GM23338 (cell line): ENCODE results near the gene EIF4G3. TPM values are rescaled to one million over a fixed set of nuclear protein-coding genes. Genes with fewer than 3 reads are reported as not detected.

Experiments
- ATAC-seq: fragments of 200-7000 bp; cut with Tn5 transposase; 3 replicates; pipeline ENCODE4 v1.9.1; 2020
- DNase-seq: peaks from one replicate; pipeline ENCODE4 v3.0.0-alpha.2; 2015; ENCODE audit warnings: low spot score
- H2AFZ ChIP-seq: fragments of 200-600 bp; sonication (generic); 2 replicates; pipeline ENCODE4 v1.8.0; 2016; ENCODE audit warnings: antibody characterized with exemption, mild to moderate bottlenecking, moderate library complexity
- H3F3A ChIP-seq: fragments of 200-600 bp; sonication (generic); replicated peaks from 2 replicates; pipeline ENCODE4 v1.8.0; 2017; ENCODE audit warnings: antibody characterized with exemption, mixed run types, low read depth
- H3K27ac ChIP-seq: fragments of 200-600 bp; sonication (generic); 2 replicates; pipeline ENCODE4 v1.6.1; 2016; ENCODE audit warnings: low read depth
- H3K27me3 ChIP-seq: fragments of 200-600 bp; sonication (generic); 2 replicates; pipeline ENCODE4 v1.8.0; 2016; ENCODE audit warnings: mild to moderate bottlenecking, mixed run types, moderate library complexity; ENCODE audit not compliant: insufficient read depth
- H3K36me3 ChIP-seq: fragments of 200-600 bp; sonication (generic); 2 replicates; pipeline ENCODE4 v1.8.0; 2016; ENCODE audit warnings: mild to moderate bottlenecking; ENCODE audit not compliant: insufficient read depth
- H3K4me1 ChIP-seq: fragments of 200-600 bp; sonication (generic); 2 replicates; pipeline ENCODE4 v1.8.0; 2016; ENCODE audit warnings: mild to moderate bottlenecking, moderate library complexity; ENCODE audit not compliant: insufficient read depth
- H3K4me2 ChIP-seq: fragments of 200-600 bp; sonication (generic); 2 replicates; pipeline ENCODE4 v1.7.1; 2017; ENCODE audit warnings: mixed run types
- H3K4me3 ChIP-seq: fragments of 200-600 bp; sonication (generic); 2 replicates; pipeline ENCODE4 v1.6.1; 2016; ENCODE audit warnings: mixed run types
- H3K79me2 ChIP-seq: fragments of 200-600 bp; sonication (generic); replicated peaks from 2 replicates; pipeline ENCODE4 v1.8.0; 2017; ENCODE audit warnings: mild to moderate bottlenecking; ENCODE audit not compliant: insufficient read depth
- H3K9me2 ChIP-seq: fragments of 200-600 bp; sonication (generic); 2 replicates; pipeline ENCODE4 v1.8.0; 2017; ENCODE audit not compliant: insufficient read depth
- H4K20me1 ChIP-seq: fragments of 200-600 bp; sonication (generic); replicated peaks from 2 replicates; pipeline ENCODE4 v1.8.0; 2017; ENCODE audit warnings: mild to moderate bottlenecking; ENCODE audit not compliant: insufficient read depth
- H3K27ac Mint-ChIP-seq: 2 replicates; pipeline ENCODE4 v1.8.0; 2020; ENCODE audit warnings: inconsistent platforms, mild to moderate bottlenecking, moderate library complexity, mixed read lengths
- H3K27me3 Mint-ChIP-seq: 3 replicates; pipeline ENCODE4 v1.8.0; 2022; ENCODE audit warnings: low read depth, mild to moderate bottlenecking, moderate library complexity, mixed read lengths, inconsistent platforms; ENCODE audit not compliant: insufficient read depth, poor library complexity
- H3K36me3 Mint-ChIP-seq: 3 replicates; pipeline ENCODE4 v1.8.0; 2021; ENCODE audit warnings: low read depth, mild to moderate bottlenecking, inconsistent platforms, moderate library complexity, mixed read lengths
- H3K4me1 Mint-ChIP-seq: 3 replicates; pipeline ENCODE4 v1.8.0; 2020; ENCODE audit warnings: mild to moderate bottlenecking, inconsistent platforms, mixed read lengths
- H3K4me3 Mint-ChIP-seq: 3 replicates; pipeline ENCODE4 v1.8.0; 2021; ENCODE audit warnings: moderate library complexity, mild to moderate bottlenecking, inconsistent platforms, mixed read lengths
- H3K9me3 Mint-ChIP-seq: 3 replicates; pipeline ENCODE4 v1.8.0; 2020; ENCODE audit warnings: moderate library complexity, mild to moderate bottlenecking, inconsistent platforms, mixed read lengths
- CREB1 ChIP-seq: fragments of 250-450 bp; sonication (Bioruptor Pico); IDR thresholded peaks from 2 replicates; pipeline ENCODE4 v1.5.0; 2020; ENCODE audit warnings: low read depth, mild to moderate bottlenecking, moderate library complexity
- EZH2 ChIP-seq: fragments of 200-600 bp; sonication (generic); IDR thresholded peaks from one replicate; pipeline ENCODE4 v1.8.0; 2017; ENCODE audit warnings: antibody characterized with exemption, mild to moderate bottlenecking, low read depth; ENCODE audit not compliant: unreplicated experiment
- EZH2phosphoT487 ChIP-seq: fragments of 200-600 bp; sonication (generic); IDR thresholded peaks from one replicate; pipeline ENCODE4 v1.8.1; 2018; ENCODE audit warnings: antibody characterized with exemption; ENCODE audit not compliant: unreplicated experiment
- JUNB ChIP-seq: IDR thresholded peaks from one replicate; pipeline ENCODE4 v1.6.1; 2016; ENCODE audit warnings: antibody characterized with exemption; ENCODE audit not compliant: unreplicated experiment
- POLR2AphosphoS5 ChIP-seq: IDR thresholded peaks from 2 replicates; pipeline ENCODE4 v1.6.1; 2016; ENCODE audit warnings: antibody characterized with exemption, low read depth
- STAT1 ChIP-seq: IDR thresholded peaks from one replicate; pipeline ENCODE4 v1.6.1; 2016; ENCODE audit warnings: antibody characterized with exemption; ENCODE audit not compliant: unreplicated experiment
- ZNF114 ChIP-seq: fragments of 250-450 bp; sonication (Bioruptor Pico); IDR thresholded peaks from 2 replicates; pipeline ENCODE4 v1.5.0; 2020; ENCODE audit warnings: mild to moderate bottlenecking, moderate library complexity
- ZNF331 ChIP-seq: fragments of 250-450 bp; sonication (Bioruptor Pico); IDR thresholded peaks from 2 replicates; pipeline ENCODE4 v1.5.0; 2020; ENCODE audit warnings: low read depth, mild to moderate bottlenecking, moderate library complexity
- polyA plus RNA-seq: library from polyadenylated mRNA; unstranded; fragments of >200 nt; fragmentation: Nextera tagmentation; extraction: Ambion mirVana; gene quantifications from 2 replicates; pipeline ENCODE4 v1.2.1, GENCODE V29; 2016
- total RNA-seq: library from RNA; depleted of rRNA; stranded (reverse); fragments of >200 nt; shearing (Covaris generic); gene quantifications from 2 replicates; pipeline ENCODE4 v1.2.3, GENCODE V29; 2014
- TF ChIP-seq, protein P1 (sequence below): fragments of 250-450 bp; sonication (Bioruptor Pico); IDR thresholded peaks from 2 replicates; pipeline ENCODE4 v1.5.0; 2020; ENCODE audit warnings: mild to moderate bottlenecking, moderate library complexity
- TF ChIP-seq, protein P2 (sequence below), 2 experiments: fragments of 200-600 bp in 1 of 2; sonication (generic) in 1 of 2; conservative IDR thresholded peaks; 2 replicates each; pipeline versions ENCODE4 v1.5.1 to v1.6.1; 2016 to 2017; ENCODE audit warnings: antibody characterized with exemption in 2 of 2, low read depth in 2 of 2, mild to moderate bottlenecking in 2 of 2, moderate library complexity in 1 of 2
- TF ChIP-seq, protein P3 (sequence below): IDR thresholded peaks from 2 replicates; pipeline ENCODE4 v1.6.1; 2016; ENCODE audit warnings: antibody characterized with exemption

EIF4G3 gene
- total and polyA plus RNA-seq, 2 experiments from 2014 or later, result 37.9 to 68.1 TPM

DNA sequence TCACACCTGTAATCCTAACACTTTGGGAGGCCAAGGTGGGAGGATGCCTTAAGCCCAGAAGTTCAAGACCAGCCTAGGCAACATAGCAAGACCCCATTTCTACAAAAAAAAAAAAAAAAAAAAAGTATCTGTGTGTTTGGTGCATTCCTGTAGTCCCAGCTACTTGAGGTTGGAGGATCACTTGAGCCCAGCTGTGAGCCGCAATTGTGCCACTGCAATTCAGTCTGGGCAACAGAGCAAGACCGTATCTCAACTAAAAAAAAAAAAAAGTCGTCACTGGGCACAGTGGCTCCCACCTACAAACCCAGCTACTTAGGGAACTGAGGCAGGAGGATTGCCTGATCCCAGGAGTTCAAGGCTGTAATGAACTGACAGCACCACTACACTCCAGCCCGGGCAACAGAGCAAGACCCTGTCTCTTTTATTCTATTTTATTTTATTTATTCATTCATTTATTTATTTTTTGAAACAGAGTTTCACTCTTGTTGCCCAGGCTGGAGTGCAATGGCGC lies 8.6 kb upstream of the EIF4G3 start:
- no peaks in the 10 kb centered on the region for H3K36me3 ChIP-seq
- TF ChIP-seq STAT1, result no peak
- H3F3A ChIP-seq, result no peaks in the 10 kb centered on the region
- no peaks in the 10 kb centered on the region for H3K4me1 Mint-ChIP-seq
- no peaks in the 10 kb centered on the region for H3K4me1 ChIP-seq
- H3K27me3 Mint-ChIP-seq, result peaks cover 66% of the 10 kb centered on the region
- no peak overlapping the region for H2AFZ ChIP-seq
- ATAC-seq (no peak), DNase-seq (no peak)
- no peaks in the 10 kb centered on the region for H3K9me3 Mint-ChIP-seq
- H3K4me3 Mint-ChIP-seq, result no peak overlapping the region
- no peak overlapping the region for H3K4me3 ChIP-seq
- no peak overlapping the region for H3K27ac Mint-ChIP-seq
- H3K79me2 ChIP-seq, result no peaks in the 10 kb centered on the region
- no peak overlapping the region for H3K27ac ChIP-seq
- H4K20me1 ChIP-seq, result peaks cover 9% of the 10 kb centered on the region
- H3K4me2 ChIP-seq, result no peak overlapping the region
- no peaks in the 10 kb centered on the region for H3K9me2 ChIP-seq
- peaks cover 94% of the 10 kb centered on the region for H3K27me3 ChIP-seq
- H3K36me3 Mint-ChIP-seq, result no peaks in the 10 kb centered on the region

DNA sequence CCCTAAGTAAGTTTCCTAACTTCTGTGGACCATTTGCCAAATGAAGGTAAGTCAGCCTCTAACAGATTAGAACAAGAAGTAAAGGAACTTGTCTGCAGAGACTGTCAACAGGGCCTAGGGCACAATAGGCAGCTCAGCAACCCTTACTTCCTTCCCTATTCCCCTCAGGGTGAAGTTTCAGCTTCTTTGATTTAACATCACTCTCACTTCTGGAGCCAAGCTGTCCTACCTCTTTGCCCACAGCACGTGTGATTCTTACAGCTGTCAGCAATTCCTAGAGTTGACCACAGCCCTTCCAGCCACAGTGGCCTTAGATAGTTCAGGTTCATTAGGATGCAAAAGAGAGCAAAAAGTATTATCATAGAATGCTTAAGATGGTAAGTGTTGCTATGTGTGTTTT lies 7.6 kb upstream of the EIF4G3 start:
- Histone ChIP-seq H3K4me2 (no peak overlapping the region), H3F3A (0 out of 2 replicates have a peak, but pooled peaks cover 2% of the 10 kb centered on the region), H3K79me2 (no peaks in the 10 kb centered on the region), H4K20me1 (peaks cover 8% of the 10 kb centered on the region; the same call in 1 of the 2 replicates), H3K27ac (no peak overlapping the region), H2AFZ (no peak overlapping the region), H3K4me3 (no peak overlapping the region), H3K4me1 (no peaks in the 10 kb centered on the region), H3K36me3 (no peaks in the 10 kb centered on the region), H3K9me2 (no peaks in the 10 kb centered on the region), H3K27me3 (peaks cover 84% of the 10 kb centered on the region)
- no peak overlapping the region for H3K27ac Mint-ChIP-seq
- no peak overlapping the region for H3K4me3 Mint-ChIP-seq
- H3K27me3 Mint-ChIP-seq, result peaks cover 56% of the 10 kb centered on the region
- no peaks in the 10 kb centered on the region for H3K4me1 Mint-ChIP-seq
- ATAC-seq (no peak), DNase-seq (no peak)
- H3K36me3 Mint-ChIP-seq, result no peaks in the 10 kb centered on the region
- no peaks in the 10 kb centered on the region for H3K9me3 Mint-ChIP-seq
- TF ChIP-seq CREB1 (CRISPR knock-in tag) (no peak), EZH2 (no peak), ZNF331 (CRISPR knock-in tag) (no peak), ZNF114 (CRISPR knock-in tag) (no peak), POLR2AphosphoS5 (no peak), EZH2phosphoT487 (no peak), JUNB (no peak), STAT1 (no peak)
- TF ChIP-seq, protein P1, sequence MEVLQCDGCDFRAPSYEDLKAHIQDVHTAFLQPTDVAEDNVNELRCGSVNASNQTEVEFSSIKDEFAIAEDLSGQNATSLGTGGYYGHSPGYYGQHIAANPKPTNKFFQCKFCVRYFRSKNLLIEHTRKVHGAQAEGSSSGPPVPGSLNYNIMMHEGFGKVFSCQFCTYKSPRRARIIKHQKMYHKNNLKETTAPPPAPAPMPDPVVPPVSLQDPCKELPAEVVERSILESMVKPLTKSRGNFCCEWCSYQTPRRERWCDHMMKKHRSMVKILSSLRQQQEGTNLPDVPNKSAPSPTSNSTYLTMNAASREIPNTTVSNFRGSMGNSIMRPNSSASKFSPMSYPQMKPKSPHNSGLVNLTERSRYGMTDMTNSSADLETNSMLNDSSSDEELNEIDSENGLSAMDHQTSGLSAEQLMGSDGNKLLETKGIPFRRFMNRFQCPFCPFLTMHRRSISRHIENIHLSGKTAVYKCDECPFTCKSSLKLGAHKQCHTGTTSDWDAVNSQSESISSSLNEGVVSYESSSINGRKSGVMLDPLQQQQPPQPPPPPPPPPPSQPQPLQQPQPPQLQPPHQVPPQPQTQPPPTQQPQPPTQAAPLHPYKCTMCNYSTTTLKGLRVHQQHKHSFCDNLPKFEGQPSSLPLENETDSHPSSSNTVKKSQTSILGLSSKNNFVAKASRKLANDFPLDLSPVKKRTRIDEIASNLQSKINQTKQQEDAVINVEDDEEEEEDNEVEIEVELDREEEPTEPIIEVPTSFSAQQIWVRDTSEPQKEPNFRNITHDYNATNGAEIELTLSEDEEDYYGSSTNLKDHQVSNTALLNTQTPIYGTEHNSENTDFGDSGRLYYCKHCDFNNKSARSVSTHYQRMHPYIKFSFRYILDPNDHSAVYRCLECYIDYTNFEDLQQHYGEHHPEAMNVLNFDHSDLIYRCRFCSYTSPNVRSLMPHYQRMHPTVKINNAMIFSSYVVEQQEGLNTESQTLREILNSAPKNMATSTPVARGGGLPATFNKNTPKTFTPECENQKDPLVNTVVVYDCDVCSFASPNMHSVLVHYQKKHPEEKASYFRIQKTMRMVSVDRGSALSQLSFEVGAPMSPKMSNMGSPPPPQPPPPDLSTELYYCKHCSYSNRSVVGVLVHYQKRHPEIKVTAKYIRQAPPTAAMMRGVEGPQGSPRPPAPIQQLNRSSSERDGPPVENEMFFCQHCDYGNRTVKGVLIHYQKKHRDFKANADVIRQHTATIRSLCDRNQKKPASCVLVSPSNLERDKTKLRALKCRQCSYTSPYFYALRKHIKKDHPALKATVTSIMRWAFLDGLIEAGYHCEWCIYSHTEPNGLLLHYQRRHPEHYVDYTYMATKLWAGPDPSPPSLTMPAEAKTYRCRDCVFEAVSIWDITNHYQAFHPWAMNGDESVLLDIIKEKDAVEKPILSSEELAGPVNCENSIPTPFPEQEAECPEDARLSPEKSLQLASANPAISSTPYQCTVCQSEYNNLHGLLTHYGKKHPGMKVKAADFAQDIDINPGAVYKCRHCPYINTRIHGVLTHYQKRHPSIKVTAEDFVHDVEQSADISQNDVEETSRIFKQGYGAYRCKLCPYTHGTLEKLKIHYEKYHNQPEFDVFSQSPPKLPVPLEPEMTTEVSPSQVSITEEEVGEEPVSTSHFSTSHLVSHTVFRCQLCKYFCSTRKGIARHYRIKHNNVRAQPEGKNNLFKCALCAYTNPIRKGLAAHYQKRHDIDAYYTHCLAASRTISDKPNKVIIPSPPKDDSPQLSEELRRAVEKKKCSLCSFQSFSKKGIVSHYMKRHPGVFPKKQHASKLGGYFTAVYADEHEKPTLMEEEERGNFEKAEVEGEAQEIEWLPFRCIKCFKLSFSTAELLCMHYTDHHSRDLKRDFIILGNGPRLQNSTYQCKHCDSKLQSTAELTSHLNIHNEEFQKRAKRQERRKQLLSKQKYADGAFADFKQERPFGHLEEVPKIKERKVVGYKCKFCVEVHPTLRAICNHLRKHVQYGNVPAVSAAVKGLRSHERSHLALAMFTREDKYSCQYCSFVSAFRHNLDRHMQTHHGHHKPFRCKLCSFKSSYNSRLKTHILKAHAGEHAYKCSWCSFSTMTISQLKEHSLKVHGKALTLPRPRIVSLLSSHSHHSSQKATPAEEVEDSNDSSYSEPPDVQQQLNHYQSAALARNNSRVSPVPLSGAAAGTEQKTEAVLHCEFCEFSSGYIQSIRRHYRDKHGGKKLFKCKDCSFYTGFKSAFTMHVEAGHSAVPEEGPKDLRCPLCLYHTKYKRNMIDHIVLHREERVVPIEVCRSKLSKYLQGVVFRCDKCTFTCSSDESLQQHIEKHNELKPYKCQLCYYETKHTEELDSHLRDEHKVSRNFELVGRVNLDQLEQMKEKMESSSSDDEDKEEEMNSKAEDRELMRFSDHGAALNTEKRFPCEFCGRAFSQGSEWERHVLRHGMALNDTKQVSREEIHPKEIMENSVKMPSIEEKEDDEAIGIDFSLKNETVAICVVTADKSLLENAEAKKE (CRISPR knock-in tag), result no peak
- TF ChIP-seq, protein P2, sequence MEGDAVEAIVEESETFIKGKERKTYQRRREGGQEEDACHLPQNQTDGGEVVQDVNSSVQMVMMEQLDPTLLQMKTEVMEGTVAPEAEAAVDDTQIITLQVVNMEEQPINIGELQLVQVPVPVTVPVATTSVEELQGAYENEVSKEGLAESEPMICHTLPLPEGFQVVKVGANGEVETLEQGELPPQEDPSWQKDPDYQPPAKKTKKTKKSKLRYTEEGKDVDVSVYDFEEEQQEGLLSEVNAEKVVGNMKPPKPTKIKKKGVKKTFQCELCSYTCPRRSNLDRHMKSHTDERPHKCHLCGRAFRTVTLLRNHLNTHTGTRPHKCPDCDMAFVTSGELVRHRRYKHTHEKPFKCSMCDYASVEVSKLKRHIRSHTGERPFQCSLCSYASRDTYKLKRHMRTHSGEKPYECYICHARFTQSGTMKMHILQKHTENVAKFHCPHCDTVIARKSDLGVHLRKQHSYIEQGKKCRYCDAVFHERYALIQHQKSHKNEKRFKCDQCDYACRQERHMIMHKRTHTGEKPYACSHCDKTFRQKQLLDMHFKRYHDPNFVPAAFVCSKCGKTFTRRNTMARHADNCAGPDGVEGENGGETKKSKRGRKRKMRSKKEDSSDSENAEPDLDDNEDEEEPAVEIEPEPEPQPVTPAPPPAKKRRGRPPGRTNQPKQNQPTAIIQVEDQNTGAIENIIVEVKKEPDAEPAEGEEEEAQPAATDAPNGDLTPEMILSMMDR (conservative IDR thresholded peaks at IDR 0.05; ENCODE audit: low read depth in 2 of 2), result no peak
- TF ChIP-seq, protein P3, sequence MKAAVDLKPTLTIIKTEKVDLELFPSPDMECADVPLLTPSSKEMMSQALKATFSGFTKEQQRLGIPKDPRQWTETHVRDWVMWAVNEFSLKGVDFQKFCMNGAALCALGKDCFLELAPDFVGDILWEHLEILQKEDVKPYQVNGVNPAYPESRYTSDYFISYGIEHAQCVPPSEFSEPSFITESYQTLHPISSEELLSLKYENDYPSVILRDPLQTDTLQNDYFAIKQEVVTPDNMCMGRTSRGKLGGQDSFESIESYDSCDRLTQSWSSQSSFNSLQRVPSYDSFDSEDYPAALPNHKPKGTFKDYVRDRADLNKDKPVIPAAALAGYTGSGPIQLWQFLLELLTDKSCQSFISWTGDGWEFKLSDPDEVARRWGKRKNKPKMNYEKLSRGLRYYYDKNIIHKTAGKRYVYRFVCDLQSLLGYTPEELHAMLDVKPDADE, result no peak
